PC-3 (cell line): Measurements from ENCODE around the gene NFIC.

Source experiments
- EZH2 ChIP-seq: fragments of 300-600 bp; sonication (generic); IDR thresholded peaks from one replicate; pipeline ENCODE4 v1.6.1; 2017; ENCODE audit warnings: antibody characterized with exemption, mild to moderate bottlenecking, low read length; ENCODE audit not compliant: unreplicated experiment
- TF ChIP-seq, protein P1 (sequence below): fragments of 300-600 bp; sonication (generic); conservative IDR thresholded peaks from 2 replicates; pipeline ENCODE4 v1.5.1; 2017; ENCODE audit warnings: antibody characterized with exemption, low read depth, mild to moderate bottlenecking, low read length

DNA sequence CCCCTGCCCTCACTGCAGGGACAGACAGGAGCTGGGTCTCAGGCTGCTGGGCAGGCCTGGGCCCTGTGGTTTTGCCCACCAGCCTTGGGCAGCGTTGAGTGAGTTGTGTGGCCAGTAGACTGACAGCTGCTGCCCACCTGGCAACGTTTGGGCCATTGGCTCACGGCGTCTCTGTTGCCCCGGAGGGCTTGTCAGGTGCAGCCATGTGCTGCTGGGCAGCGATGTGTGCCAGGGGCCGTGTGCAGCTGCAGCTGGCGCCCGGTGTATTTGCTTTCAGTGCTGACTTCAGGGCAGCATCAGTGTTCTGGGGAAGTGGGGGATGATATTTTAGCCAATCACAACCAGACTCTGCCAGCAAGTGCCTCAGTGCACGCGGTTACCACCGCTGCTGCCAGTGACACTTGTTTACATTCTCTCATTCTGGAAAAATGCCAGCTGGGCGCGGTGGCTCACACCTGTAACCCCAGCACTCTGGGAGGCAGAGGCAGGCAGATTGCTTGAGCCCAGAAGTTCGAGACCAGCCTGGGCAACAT is 150.4 kb downstream of the NFIC start:
- TF ChIP-seq, protein P1, sequence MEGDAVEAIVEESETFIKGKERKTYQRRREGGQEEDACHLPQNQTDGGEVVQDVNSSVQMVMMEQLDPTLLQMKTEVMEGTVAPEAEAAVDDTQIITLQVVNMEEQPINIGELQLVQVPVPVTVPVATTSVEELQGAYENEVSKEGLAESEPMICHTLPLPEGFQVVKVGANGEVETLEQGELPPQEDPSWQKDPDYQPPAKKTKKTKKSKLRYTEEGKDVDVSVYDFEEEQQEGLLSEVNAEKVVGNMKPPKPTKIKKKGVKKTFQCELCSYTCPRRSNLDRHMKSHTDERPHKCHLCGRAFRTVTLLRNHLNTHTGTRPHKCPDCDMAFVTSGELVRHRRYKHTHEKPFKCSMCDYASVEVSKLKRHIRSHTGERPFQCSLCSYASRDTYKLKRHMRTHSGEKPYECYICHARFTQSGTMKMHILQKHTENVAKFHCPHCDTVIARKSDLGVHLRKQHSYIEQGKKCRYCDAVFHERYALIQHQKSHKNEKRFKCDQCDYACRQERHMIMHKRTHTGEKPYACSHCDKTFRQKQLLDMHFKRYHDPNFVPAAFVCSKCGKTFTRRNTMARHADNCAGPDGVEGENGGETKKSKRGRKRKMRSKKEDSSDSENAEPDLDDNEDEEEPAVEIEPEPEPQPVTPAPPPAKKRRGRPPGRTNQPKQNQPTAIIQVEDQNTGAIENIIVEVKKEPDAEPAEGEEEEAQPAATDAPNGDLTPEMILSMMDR = no peak
- no peak for TF ChIP-seq EZH2
